H1 (cell line): Measurements from ENCODE around the gene KCNH5. TPM values are rescaled to one million over a fixed set of nuclear protein-coding genes. Genes with fewer than 3 reads are reported as not detected.

Experiments
- CTCF ChIA-PET: fragments of 300-600 bp; sonication (Branson Sonifier 250); formaldehyde crosslinking; loops from one replicate; lab custom pipeline; 2021; ENCODE audit not compliant: partially characterized antibody; lab: Charles Lee
- POLR2A ChIA-PET: fragments of 300-600 bp; sonication (Branson Sonifier 250); formaldehyde crosslinking; loops from one replicate; lab custom pipeline; 2021; ENCODE audit warnings: inconsistent platforms; ENCODE audit not compliant: partially characterized antibody; lab: Charles Lee
- DNase-seq, 2 experiments: peaks; one replicate each; pipeline versions ENCODE4 v3.0.0 to v3.0.0-alpha.2; 2010 to 2022; ENCODE audit warnings: low spot score in 2 of 2, low read depth in 1 of 2, mixed read lengths in 1 of 2
- FAIRE-seq: peaks from 2 replicates; lab custom pipeline; 2011; peaks lifted over from hg19 to GRCh38; lab: Jason Lieb, UNC
- H2AFZ ChIP-seq: 2 replicates; pipeline ENCODE4 v1.8.1; 2012; ENCODE audit warnings: low read length, inconsistent platforms
- H2AK5ac ChIP-seq: 2 replicates; pipeline ENCODE4 v1.6.1; 2013; ENCODE audit warnings: low read depth, low read length
- H2BK120ac ChIP-seq: replicated peaks from 2 replicates; pipeline ENCODE3; 2013; ENCODE audit warnings: low read depth, low read length, inconsistent platforms
- H2BK12ac ChIP-seq: 2 replicates; pipeline ENCODE4 v1.6.1; 2013; ENCODE audit warnings: low read depth, low read length
- H2BK15ac ChIP-seq: 2 replicates; pipeline ENCODE4 v1.6.1; 2013; ENCODE audit warnings: low read length
- H2BK20ac ChIP-seq: 2 replicates; pipeline ENCODE4 v1.6.1; 2013; ENCODE audit warnings: low read length
- H2BK5ac ChIP-seq: 2 replicates; pipeline ENCODE4 v1.6.1; 2013; ENCODE audit warnings: low read depth, low read length
- H3K14ac ChIP-seq: 2 replicates; pipeline ENCODE4 v1.6.1; 2013; ENCODE audit warnings: inconsistent platforms; ENCODE audit not compliant: insufficient read length
- H3K18ac ChIP-seq: 2 replicates; pipeline ENCODE4 v1.6.1; 2013; ENCODE audit warnings: low read length; ENCODE audit errors: extremely low read depth
- H3K23ac ChIP-seq: 2 replicates; pipeline ENCODE4 v1.6.1; 2013; ENCODE audit warnings: inconsistent platforms; ENCODE audit not compliant: insufficient read length
- H3K23me2 ChIP-seq: 2 replicates; pipeline ENCODE4 v1.6.1; 2013; ENCODE audit warnings: low read depth, low read length
- H3K27ac ChIP-seq: 2 replicates; pipeline ENCODE4 v1.6.1; 2011; ENCODE audit warnings: low read depth, low read length, inconsistent platforms
- H3K27me3 ChIP-seq, 4 experiments: replicated peaks in 1 of 4; 1 replicate in 1 of 4; 2 replicates in 3 of 4; pipeline versions ENCODE4 v1.6.1 to v1.8.1; 2011 to 2013; ENCODE audit warnings: low read length in 3 of 4, mild to moderate bottlenecking in 3 of 4, inconsistent platforms in 2 of 4, mixed read lengths in 2 of 4, moderate library complexity in 1 of 4; ENCODE audit not compliant: control insufficient read depth in 3 of 4, insufficient read depth in 3 of 4; ENCODE audit errors: extremely low read depth in 1 of 4
- H3K36me3 ChIP-seq, 4 experiments: 2 replicates each; pipeline versions ENCODE4 v1.6.1 to v1.8.1; 2011 to 2013; ENCODE audit warnings: mild to moderate bottlenecking in 4 of 4, low read length in 3 of 4, moderate library complexity in 2 of 4, control low read depth in 1 of 4, inconsistent platforms in 1 of 4; ENCODE audit not compliant: insufficient read depth in 4 of 4, control insufficient read depth in 2 of 4
- H3K4ac ChIP-seq: replicated peaks from 2 replicates; pipeline ENCODE3; 2013; ENCODE audit warnings: low read length, low read depth, mixed read lengths, inconsistent platforms; ENCODE audit not compliant: insufficient read length
- H3K4me1 ChIP-seq, 4 experiments: replicated peaks in 1 of 4; 1 replicate in 1 of 4; 2 replicates in 3 of 4; pipeline versions ENCODE4 v1.6.1 to v1.8.1; 2011 to 2013; ENCODE audit warnings: low read length in 3 of 4, inconsistent platforms in 2 of 4, mixed read lengths in 1 of 4; ENCODE audit not compliant: insufficient read depth in 4 of 4, control insufficient read depth in 3 of 4
- H3K4me2 ChIP-seq, 2 experiments: 2 replicates each; pipeline versions ENCODE4 v1.6.1 to v1.8.1; 2011 to 2013; ENCODE audit warnings: low read depth in 2 of 2, low read length in 2 of 2, control low read depth in 1 of 2, inconsistent platforms in 1 of 2, mild to moderate bottlenecking in 1 of 2; ENCODE audit not compliant: insufficient read depth in 1 of 2
- H3K4me3 ChIP-seq, 4 experiments: fragments of 200-600, 300-600 bp in 1 of 4; sonication (generic), shearing (Covaris generic), sonication (Bioruptor Twin) in 1 of 4; 2 replicates each; pipeline versions ENCODE4 v1.5.1 to v1.8.1; 2011 to 2016; ENCODE audit warnings: low read length in 4 of 4, low read depth in 3 of 4, control low read depth in 2 of 4, inconsistent platforms in 2 of 4, mild to moderate bottlenecking in 2 of 4, mixed read lengths in 1 of 4, moderate library complexity in 1 of 4; ENCODE audit not compliant: insufficient read depth in 2 of 4; ENCODE audit errors: extremely low read depth in 1 of 4
- H3K56ac ChIP-seq: replicated peaks from 2 replicates; pipeline ENCODE3; 2013; ENCODE audit warnings: low read depth, mild to moderate bottlenecking, mixed read lengths, low read length, inconsistent platforms; ENCODE audit not compliant: insufficient read length
- H3K79me1 ChIP-seq: 2 replicates; pipeline ENCODE4 v1.6.1; 2013; ENCODE audit warnings: low read depth, low read length, control low read depth
- H3K79me2 ChIP-seq, 2 experiments: 2 replicates each; pipeline versions ENCODE4 v1.6.1 to v1.8.1; 2012 to 2013; ENCODE audit warnings: low read length in 2 of 2, mild to moderate bottlenecking in 2 of 2, inconsistent platforms in 1 of 2; ENCODE audit not compliant: insufficient read depth in 2 of 2, control insufficient read depth in 1 of 2
- H3K9ac ChIP-seq, 4 experiments: replicated peaks in 1 of 4; 1 replicate in 1 of 4; 2 replicates in 3 of 4; pipeline versions ENCODE4 v1.6.1 to v1.8.1; 2011 to 2013; ENCODE audit warnings: low read depth in 3 of 4, low read length in 3 of 4, control low read depth in 2 of 4, mild to moderate bottlenecking in 2 of 4, moderate library complexity in 2 of 4, inconsistent platforms in 1 of 4; ENCODE audit errors: extremely low read depth in 1 of 4
- H3K9me3 ChIP-seq, 2 experiments: 2 replicates each; pipeline versions ENCODE4 v1.6.1 to v1.8.1; 2012 to 2013; ENCODE audit warnings: mild to moderate bottlenecking in 2 of 2, moderate library complexity in 2 of 2, control low read depth in 1 of 2, inconsistent platforms in 1 of 2, low read depth in 1 of 2, low read length in 1 of 2, mixed read lengths in 1 of 2; ENCODE audit not compliant: insufficient read depth in 2 of 2
- H4K20me1 ChIP-seq, 2 experiments: replicated peaks in 1 of 2; 2 replicates each; pipeline versions ENCODE3 to v1.8.1; 2011 to 2013; ENCODE audit warnings: inconsistent platforms in 2 of 2, low read length in 2 of 2, mild to moderate bottlenecking in 1 of 2; ENCODE audit not compliant: insufficient read depth in 2 of 2, control insufficient read depth in 1 of 2
- H4K5ac ChIP-seq: 2 replicates; pipeline ENCODE4 v1.6.1; 2013; ENCODE audit warnings: low read length, low read depth, mixed read lengths, inconsistent platforms; ENCODE audit not compliant: insufficient read length
- H4K8ac ChIP-seq: 2 replicates; pipeline ENCODE4 v1.8.0; 2013; ENCODE audit warnings: mild to moderate bottlenecking, moderate library complexity, low read length, inconsistent platforms; ENCODE audit not compliant: insufficient read depth; ENCODE audit errors: extremely low read depth
- H4K91ac ChIP-seq: replicated peaks from 2 replicates; pipeline ENCODE3; 2013; ENCODE audit warnings: low read length, mixed read lengths, inconsistent platforms; ENCODE audit not compliant: insufficient read length
- ASH2L ChIP-seq: fragments of 200-600, 300-600 bp; sonication (generic); IDR thresholded peaks from one replicate; pipeline ENCODE4 v1.7.1; 2017; ENCODE audit warnings: low read length
- CEBPB ChIP-seq: IDR thresholded peaks from 2 replicates; pipeline ENCODE4 v1.6.1; 2012; ENCODE audit warnings: low read depth, low read length
- CHD1 ChIP-seq: IDR thresholded peaks from 2 replicates; pipeline ENCODE4 v1.6.1; 2012; ENCODE audit warnings: low read depth, low read length, improper control_type of control experiment
- FOSL1 ChIP-seq: IDR thresholded peaks from 2 replicates; pipeline ENCODE4 v1.6.1; 2011; ENCODE audit warnings: mild to moderate bottlenecking, low read depth, low read length, moderate library complexity; ENCODE audit not compliant: insufficient read depth
- KDM1A ChIP-seq: fragments of 200-600, 300-600 bp; sonication (generic); IDR thresholded peaks from 2 replicates; pipeline ENCODE4 v1.7.1; 2016; ENCODE audit warnings: mild to moderate bottlenecking, low read length, borderline replicate concordance
- KDM5A ChIP-seq: fragments of 200-600 bp; IDR thresholded peaks from 2 replicates; pipeline ENCODE4 v1.7.1; 2012; ENCODE audit warnings: mild to moderate bottlenecking, low read length, inconsistent platforms, mixed read lengths
- POU5F1 ChIP-seq: IDR thresholded peaks from 2 replicates; pipeline ENCODE4 v1.6.1; 2011; ENCODE audit warnings: low read depth, mild to moderate bottlenecking, low read length, moderate library complexity
- RBBP5 ChIP-seq: IDR thresholded peaks from 2 replicates; pipeline ENCODE4 v1.7.1; 2012; ENCODE audit warnings: low read depth, mild to moderate bottlenecking, inconsistent platforms, low read length, moderate library complexity, borderline replicate concordance
- RXRA ChIP-seq: IDR thresholded peaks from 2 replicates; pipeline ENCODE4 v1.6.1; 2011; ENCODE audit warnings: low read depth, mild to moderate bottlenecking, low read length, moderate library complexity; ENCODE audit not compliant: insufficient read depth
- TCF12 ChIP-seq: IDR thresholded peaks from 2 replicates; pipeline ENCODE4 v1.6.1; 2011; ENCODE audit warnings: low read depth, mild to moderate bottlenecking, low read length
- YY1 ChIP-seq: IDR thresholded peaks from 2 replicates; pipeline ENCODE4 v1.6.1; 2011; ENCODE audit warnings: low read depth, mild to moderate bottlenecking, low read length
- ZNF274 ChIP-seq: IDR thresholded peaks from 2 replicates; pipeline ENCODE4 v1.7.0; 2012; ENCODE audit warnings: low read length, borderline replicate concordance; ENCODE audit errors: extremely low read depth
- WGBS, 2 experiments: shearing (Covaris generic) in 1 of 2; methylation state at CpG; one replicate each; pipeline versions ENCODE4 v1.1.6 to v1.1.7; 2013 to 2015; ENCODE audit warnings: low lambda C conversion rate in 2 of 2, mixed read lengths in 2 of 2, inconsistent platforms in 1 of 2, low coverage in 1 of 2, missing lambda C conversion rate in 1 of 2; ENCODE audit not compliant: insufficient replicate concordance in 2 of 2, insufficient coverage in 1 of 2, insufficient read length in 1 of 2; ENCODE audit errors: extremely low coverage in 1 of 2, missing lambda C conversion rate in 1 of 2; 5-methylcytosine and 5-hydroxymethylcytosine counted together
- polyA plus RNA-seq, 7 experiments: library from polyadenylated mRNA; depleted of rRNA in 3 of 7; stranded (reverse) in 5 of 7; unstranded in 2 of 7; fragments of >200 nt in 5 of 7; fragments of 200-250 nt in 2 of 7; gene quantifications; 1 replicate in 5 of 7; 2 replicates in 1 of 7; 4 replicates in 1 of 7; pipeline versions ENCODE4 v1.2.1 to v1.2.3, GENCODE V29; 2011 to 2013; ENCODE audit warnings: missing spikeins in 2 of 7, mixed read lengths in 2 of 7
- total RNA-seq: library from RNA; stranded (reverse); fragmentation: NEBNext Ultra II Directional; extraction: Animal tissue kit (Norgen Biotek cat#: 25700); gene quantifications from 2 replicates; pipeline ENCODE4 v1.2.1, GENCODE V29; 2021

Gene KCNH5
- total and polyA plus RNA-seq, 2 of the 8 experiments (the other 6 are each of a cell fraction or from before 2014, with no cell fraction given), result 0.24 to 0.50 TPM

GRCh38 chr14:62706217-62706616 is 339.0 kb downstream of the KCNH5 start:
- Histone ChIP-seq H3K9me3 (no peaks in the 10 kb centered on the region), H3K79me2 (no peaks in the 10 kb centered on the region), H3K18ac (no peak overlapping the region), H3K14ac (no peak overlapping the region), H4K8ac (no peak overlapping the region), H3K4me2 (no peak overlapping the region), H3K27ac (no peak overlapping the region), H2BK15ac (no peak overlapping the region), H3K4ac (no peak overlapping the region), H3K23ac (no peak overlapping the region), H3K23me2 (no peaks in the 10 kb centered on the region), H4K20me1 (no peaks in the 10 kb centered on the region), H3K4me3 (no peak overlapping the region), H3K27me3 (no peaks in the 10 kb centered on the region), H3K56ac (no peak overlapping the region)
- WGBS, 2 experiments, result 85% methylated on average over 2 of the region's 2 CpGs; no CpG with 5 or more reads in 1 of the 2 experiments
- no peak for TF ChIP-seq KDM1A
- no peak for TF ChIP-seq RXRA
- no peak for TF ChIP-seq ASH2L
- no peak for TF ChIP-seq POU5F1
- no peak for TF ChIP-seq ZNF274
- TF ChIP-seq CHD1, result no peak
- no peak for TF ChIP-seq YY1
- no peak for TF ChIP-seq KDM5A
- TF ChIP-seq CEBPB, result no peak
- no peak for TF ChIP-seq RBBP5
- TF ChIP-seq FOSL1, result no peak
- TF ChIP-seq TCF12, result no peak
- TF ChIP-seq, all 59 proteins: peak for 0
- Histone ChIP-seq H2AK5ac (no peak overlapping the region), H3K79me1 (no peaks in the 10 kb centered on the region), H2AFZ (no peak overlapping the region), H4K91ac (no peak overlapping the region), H2BK20ac (no peak overlapping the region), H3K9ac (no peak overlapping the region), H2BK120ac (no peak overlapping the region), H2BK12ac (no peak overlapping the region), H3K4me1 (no peaks in the 10 kb centered on the region; a peak in 1 of 7 replicates), H4K5ac (no peak overlapping the region), H3K36me3 (no peaks in the 10 kb centered on the region), H2BK5ac (no peak overlapping the region)
- CTCF ChIA-PET, result interaction anchor here (1.1 to 1.5 kb wide), 2 partner anchors 10 to 95 kb away, joined by 3 read pairs; no protein-coding TSS in a partner anchor
- DNase-seq (no peak), FAIRE-seq (no peak)
- POLR2A ChIA-PET, result no interaction called here
